ENCODE results near the gene ZMIZ2. TPM values are rescaled to one million over a fixed set of nuclear protein-coding genes. Genes with fewer than 3 reads are reported as not detected.
A peak's percentile ranks its signal among the peaks of the same experiment; 100 is the strongest.

ZMIZ2 gene
- total and polyA plus RNA-seq, 9 of the 15 experiments (the other 6 are each of a cell fraction or from before 2014, with no cell fraction given): 0.13 to 40.3 (median 4.9) TPM

DNA sequence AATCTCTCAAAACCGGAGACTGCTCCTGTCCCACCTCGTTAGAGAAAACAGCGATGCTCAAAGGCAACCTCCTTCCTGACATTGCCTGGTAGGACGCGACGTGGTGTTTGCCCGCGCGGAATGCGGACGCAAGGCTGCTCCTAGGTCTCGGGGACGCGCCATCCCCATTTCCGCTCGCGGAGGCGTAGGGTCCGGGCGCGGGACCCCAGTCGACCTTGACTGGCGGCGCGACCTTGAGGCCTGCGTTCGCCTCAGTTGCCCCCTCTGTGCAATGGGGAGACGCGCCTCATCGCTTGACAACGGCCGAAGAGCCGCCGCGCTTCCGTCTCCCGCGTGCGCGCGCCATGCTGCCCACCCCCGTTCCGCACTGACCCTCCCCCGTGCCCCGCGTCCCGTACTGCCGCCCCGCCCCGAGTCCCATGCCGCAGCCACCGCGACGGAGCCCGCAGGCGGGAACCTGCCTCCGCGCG is 47.4 kb downstream of the ZMIZ2 start (continued):
- no peak for TF ChIP-seq PHB (CRISPR knock-in tag; IDR thresholded peaks at IDR 0.05)
- TF ChIP-seq, protein P1, sequence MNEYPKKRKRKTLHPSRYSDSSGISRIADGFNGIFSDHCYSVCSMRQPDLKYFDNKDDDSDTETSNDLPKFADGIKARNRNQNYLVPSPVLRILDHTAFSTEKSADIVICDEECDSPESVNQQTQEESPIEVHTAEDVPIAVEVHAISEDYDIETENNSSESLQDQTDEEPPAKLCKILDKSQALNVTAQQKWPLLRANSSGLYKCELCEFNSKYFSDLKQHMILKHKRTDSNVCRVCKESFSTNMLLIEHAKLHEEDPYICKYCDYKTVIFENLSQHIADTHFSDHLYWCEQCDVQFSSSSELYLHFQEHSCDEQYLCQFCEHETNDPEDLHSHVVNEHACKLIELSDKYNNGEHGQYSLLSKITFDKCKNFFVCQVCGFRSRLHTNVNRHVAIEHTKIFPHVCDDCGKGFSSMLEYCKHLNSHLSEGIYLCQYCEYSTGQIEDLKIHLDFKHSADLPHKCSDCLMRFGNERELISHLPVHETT (CRISPR knock-in tag; conservative IDR thresholded peaks at IDR 0.05 in 1 of 2, IDR thresholded peaks at IDR 0.05 in 1 of 2): peak in 1 of 2 experiments; percentile 26; a peak in 2 of 4 replicates
- TF ChIP-seq, protein P2, sequence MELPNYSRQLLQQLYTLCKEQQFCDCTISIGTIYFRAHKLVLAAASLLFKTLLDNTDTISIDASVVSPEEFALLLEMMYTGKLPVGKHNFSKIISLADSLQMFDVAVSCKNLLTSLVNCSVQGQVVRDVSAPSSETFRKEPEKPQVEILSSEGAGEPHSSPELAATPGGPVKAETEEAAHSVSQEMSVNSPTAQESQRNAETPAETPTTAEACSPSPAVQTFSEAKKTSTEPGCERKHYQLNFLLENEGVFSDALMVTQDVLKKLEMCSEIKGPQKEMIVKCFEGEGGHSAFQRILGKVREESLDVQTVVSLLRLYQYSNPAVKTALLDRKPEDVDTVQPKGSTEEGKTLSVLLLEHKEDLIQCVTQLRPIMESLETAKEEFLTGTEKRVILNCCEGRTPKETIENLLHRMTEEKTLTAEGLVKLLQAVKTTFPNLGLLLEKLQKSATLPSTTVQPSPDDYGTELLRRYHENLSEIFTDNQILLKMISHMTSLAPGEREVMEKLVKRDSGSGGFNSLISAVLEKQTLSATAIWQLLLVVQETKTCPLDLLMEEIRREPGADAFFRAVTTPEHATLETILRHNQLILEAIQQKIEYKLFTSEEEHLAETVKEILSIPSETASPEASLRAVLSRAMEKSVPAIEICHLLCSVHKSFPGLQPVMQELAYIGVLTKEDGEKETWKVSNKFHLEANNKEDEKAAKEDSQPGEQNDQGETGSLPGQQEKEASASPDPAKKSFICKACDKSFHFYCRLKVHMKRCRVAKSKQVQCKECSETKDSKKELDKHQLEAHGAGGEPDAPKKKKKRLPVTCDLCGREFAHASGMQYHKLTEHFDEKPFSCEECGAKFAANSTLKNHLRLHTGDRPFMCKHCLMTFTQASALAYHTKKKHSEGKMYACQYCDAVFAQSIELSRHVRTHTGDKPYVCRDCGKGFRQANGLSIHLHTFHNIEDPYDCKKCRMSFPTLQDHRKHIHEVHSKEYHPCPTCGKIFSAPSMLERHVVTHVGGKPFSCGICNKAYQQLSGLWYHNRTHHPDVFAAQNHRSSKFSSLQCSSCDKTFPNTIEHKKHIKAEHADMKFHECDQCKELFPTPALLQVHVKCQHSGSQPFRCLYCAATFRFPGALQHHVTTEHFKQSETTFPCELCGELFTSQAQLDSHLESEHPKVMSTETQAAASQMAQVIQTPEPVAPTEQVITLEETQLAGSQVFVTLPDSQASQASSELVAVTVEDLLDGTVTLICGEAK (IDR thresholded peaks at IDR 0.05): peak; percentile 40
- TF ChIP-seq, protein P2 (CRISPR knock-in tag; IDR thresholded peaks at IDR 0.05): no peak
- TF ChIP-seq, protein P3, sequence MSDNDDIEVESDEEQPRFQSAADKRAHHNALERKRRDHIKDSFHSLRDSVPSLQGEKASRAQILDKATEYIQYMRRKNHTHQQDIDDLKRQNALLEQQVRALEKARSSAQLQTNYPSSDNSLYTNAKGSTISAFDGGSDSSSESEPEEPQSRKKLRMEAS (CRISPR knock-in tag; IDR thresholded peaks at IDR 0.05): peak; percentile 50; the same call in 1 of the 2 replicates
- no peak for TF ChIP-seq ELF2 (CRISPR knock-in tag; IDR thresholded peaks at IDR 0.05)
- TF ChIP-seq, protein P4, sequence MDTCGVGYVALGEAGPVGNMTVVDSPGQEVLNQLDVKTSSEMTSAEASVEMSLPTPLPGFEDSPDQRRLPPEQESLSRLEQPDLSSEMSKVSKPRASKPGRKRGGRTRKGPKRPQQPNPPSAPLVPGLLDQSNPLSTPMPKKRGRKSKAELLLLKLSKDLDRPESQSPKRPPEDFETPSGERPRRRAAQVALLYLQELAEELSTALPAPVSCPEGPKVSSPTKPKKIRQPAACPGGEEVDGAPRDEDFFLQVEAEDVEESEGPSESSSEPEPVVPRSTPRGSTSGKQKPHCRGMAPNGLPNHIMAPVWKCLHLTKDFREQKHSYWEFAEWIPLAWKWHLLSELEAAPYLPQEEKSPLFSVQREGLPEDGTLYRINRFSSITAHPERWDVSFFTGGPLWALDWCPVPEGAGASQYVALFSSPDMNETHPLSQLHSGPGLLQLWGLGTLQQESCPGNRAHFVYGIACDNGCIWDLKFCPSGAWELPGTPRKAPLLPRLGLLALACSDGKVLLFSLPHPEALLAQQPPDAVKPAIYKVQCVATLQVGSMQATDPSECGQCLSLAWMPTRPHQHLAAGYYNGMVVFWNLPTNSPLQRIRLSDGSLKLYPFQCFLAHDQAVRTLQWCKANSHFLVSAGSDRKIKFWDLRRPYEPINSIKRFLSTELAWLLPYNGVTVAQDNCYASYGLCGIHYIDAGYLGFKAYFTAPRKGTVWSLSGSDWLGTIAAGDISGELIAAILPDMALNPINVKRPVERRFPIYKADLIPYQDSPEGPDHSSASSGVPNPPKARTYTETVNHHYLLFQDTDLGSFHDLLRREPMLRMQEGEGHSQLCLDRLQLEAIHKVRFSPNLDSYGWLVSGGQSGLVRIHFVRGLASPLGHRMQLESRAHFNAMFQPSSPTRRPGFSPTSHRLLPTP (IDR thresholded peaks at IDR 0.05; ENCODE audit: borderline replicate concordance, extremely low read depth, insufficient read length): no peak
- TF ChIP-seq ETV6 (IDR thresholded peaks at IDR 0.05; ENCODE audit: borderline replicate concordance in 1 of 2, low read depth in 2 of 2, low read length in 1 of 2): no peak
- TF ChIP-seq ETV6 (CRISPR knock-in tag; IDR thresholded peaks at IDR 0.05; ENCODE audit: borderline replicate concordance): 0 out of 2 replicates have a peak, but pooled peaks have one; percentile 45
- TF ChIP-seq MEF2D (tag; conservative IDR thresholded peaks at IDR 0.05; ENCODE audit: low read depth): no peak
- TF ChIP-seq, protein P5, sequence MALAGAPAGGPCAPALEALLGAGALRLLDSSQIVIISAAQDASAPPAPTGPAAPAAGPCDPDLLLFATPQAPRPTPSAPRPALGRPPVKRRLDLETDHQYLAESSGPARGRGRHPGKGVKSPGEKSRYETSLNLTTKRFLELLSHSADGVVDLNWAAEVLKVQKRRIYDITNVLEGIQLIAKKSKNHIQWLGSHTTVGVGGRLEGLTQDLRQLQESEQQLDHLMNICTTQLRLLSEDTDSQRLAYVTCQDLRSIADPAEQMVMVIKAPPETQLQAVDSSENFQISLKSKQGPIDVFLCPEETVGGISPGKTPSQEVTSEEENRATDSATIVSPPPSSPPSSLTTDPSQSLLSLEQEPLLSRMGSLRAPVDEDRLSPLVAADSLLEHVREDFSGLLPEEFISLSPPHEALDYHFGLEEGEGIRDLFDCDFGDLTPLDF (CRISPR knock-in tag; IDR thresholded peaks at IDR 0.05): no peak
- TF ChIP-seq TRIM24 (IDR thresholded peaks at IDR 0.05): 0 out of 4 replicates have a peak, but pooled peaks of 1 of the 2 experiments have one; percentile 34
